ENCODE results near the gene BDKRB1.

DNA sequence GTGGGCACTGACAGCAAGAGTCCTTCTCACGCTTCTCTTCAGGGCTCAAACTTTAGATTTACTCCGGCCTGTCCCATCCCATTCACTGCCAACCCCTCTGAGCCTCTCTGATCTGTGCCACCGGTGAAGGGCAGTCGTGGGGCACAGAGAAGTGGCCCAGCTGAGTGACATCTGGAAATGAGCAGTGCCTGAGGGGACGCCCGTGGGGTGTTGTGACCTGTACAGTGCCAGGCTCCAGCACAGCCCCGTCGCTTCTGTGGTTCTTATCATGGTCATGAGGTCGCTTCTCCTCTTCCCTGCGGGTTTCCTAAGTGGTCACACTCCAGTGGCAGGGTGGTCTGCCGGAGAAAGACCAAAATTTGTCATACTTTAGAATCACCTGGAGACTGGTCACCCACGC is 47.3 kb upstream of the BDKRB1 start:
- TF ChIP-seq, protein P1, sequence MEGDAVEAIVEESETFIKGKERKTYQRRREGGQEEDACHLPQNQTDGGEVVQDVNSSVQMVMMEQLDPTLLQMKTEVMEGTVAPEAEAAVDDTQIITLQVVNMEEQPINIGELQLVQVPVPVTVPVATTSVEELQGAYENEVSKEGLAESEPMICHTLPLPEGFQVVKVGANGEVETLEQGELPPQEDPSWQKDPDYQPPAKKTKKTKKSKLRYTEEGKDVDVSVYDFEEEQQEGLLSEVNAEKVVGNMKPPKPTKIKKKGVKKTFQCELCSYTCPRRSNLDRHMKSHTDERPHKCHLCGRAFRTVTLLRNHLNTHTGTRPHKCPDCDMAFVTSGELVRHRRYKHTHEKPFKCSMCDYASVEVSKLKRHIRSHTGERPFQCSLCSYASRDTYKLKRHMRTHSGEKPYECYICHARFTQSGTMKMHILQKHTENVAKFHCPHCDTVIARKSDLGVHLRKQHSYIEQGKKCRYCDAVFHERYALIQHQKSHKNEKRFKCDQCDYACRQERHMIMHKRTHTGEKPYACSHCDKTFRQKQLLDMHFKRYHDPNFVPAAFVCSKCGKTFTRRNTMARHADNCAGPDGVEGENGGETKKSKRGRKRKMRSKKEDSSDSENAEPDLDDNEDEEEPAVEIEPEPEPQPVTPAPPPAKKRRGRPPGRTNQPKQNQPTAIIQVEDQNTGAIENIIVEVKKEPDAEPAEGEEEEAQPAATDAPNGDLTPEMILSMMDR (IDR thresholded peaks at IDR 0.05; ENCODE audit: insufficient read depth, low read depth, low read length), result no peak
- no peak for TF ChIP-seq EZH2 (IDR thresholded peaks at IDR 0.05; ENCODE audit: insufficient read depth, low read length)
